GM12875 (cell line): ENCODE measurements around the gene ASIC2.
"Not testable (repeated sequence)": the region's sequence is repeated elsewhere in the genome, so short reads cannot be mapped to it uniquely, and the experiment has no call there.

ENCODE experiments used
- H3K4me3 ChIP-seq: one replicate; pipeline ENCODE4 v1.5.1; 2011; ENCODE audit warnings: low read depth, low read length, control low read depth
- CTCF ChIP-seq: IDR thresholded peaks from 2 replicates; pipeline ENCODE4 v1.5.1; 2011; ENCODE audit warnings: low read depth, mild to moderate bottlenecking, control low read depth, inconsistent platforms, low read length, moderate library complexity, borderline replicate concordance; ENCODE audit not compliant: insufficient read depth

The ASIC2 gene

GRCh38 chr17:32992321-32993033 lies 300.6 kb downstream of the ASIC2 start:
- no peak overlapping the region for H3K4me3 ChIP-seq
- no peak for TF ChIP-seq CTCF

GRCh38 chr17:32988481-32989101 lies 304.5 kb downstream of the ASIC2 start:
- no peak overlapping the region for H3K4me3 ChIP-seq
- TF ChIP-seq CTCF: no peak

GRCh38 chr17:32987868-32988267 lies 305.2 kb downstream of the ASIC2 start:
- H3K4me3 ChIP-seq: not testable (repeated sequence)

- H3K4me3 ChIP-seq: not testable (repeated sequence)
Observed at GRCh38 chr17:32987453-32987805, 305.7 kb downstream of the ASIC2 start.

GRCh38 chr17:32985050-32985756 lies 307.9 kb downstream of the ASIC2 start:
- no peak overlapping the region for H3K4me3 ChIP-seq
- no peak for TF ChIP-seq CTCF

GRCh38 chr17:32981611-32982010 lies 311.5 kb downstream of the ASIC2 start:
- H3K4me3 ChIP-seq: not testable (repeated sequence)

GRCh38 chr17:32980230-32980629 lies 312.9 kb downstream of the ASIC2 start:
- no peak overlapping the region for H3K4me3 ChIP-seq
- TF ChIP-seq CTCF: no peak

GRCh38 chr17:32976605-32977004 lies 316.5 kb downstream of the ASIC2 start:
- no peak overlapping the region for H3K4me3 ChIP-seq
- TF ChIP-seq CTCF: no peak
